HS-5 (cell line): ENCODE measurements around the gene TSPO2.
A peak's percentile ranks its signal among the peaks of the same experiment; 100 is the strongest.

Experiments used
- DNase-seq: peaks from one replicate; pipeline ENCODE4 v3.0.0-alpha.2; 2012; ENCODE audit warnings: low read depth

Gene TSPO2

DNA sequence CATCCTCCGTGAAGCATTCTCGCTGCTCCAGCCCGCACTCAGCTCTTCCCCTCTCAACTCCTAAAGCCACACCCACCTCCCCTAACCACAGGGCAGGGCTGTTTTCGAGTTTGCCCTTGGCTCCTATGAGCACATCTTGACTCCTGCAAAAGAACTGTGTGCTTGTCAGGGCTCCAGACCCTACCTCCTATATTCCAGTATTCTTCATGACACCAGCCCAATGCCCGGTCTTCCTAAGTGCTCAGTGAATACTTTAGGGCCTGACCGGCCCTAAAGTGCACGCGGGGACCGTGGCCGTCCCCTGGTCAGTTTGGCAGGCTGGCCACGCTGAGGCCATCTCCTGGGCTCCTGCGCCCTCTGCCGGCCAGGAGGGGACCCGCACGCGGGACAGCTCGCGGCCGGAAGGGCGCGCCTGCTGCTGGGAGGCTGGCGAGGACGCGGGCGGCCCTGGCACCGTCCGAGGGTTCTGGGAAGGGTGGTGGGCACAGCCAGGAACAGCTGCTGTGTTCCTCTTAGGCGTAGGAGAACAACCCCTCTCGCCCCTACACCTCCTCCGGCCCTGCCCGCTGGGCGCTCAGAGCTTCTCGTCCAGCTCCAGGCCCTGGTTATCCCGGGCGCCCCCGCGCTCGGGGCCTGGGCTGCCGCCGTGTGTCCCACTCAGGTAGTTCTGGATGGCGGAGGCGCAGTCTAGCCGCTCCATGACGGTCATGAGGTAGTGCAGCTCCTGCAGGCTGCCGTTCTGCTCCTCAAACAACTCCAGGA, 14.3 kb upstream of the TSPO2 start:
- DNase-seq: peak; percentile 36

DNA sequence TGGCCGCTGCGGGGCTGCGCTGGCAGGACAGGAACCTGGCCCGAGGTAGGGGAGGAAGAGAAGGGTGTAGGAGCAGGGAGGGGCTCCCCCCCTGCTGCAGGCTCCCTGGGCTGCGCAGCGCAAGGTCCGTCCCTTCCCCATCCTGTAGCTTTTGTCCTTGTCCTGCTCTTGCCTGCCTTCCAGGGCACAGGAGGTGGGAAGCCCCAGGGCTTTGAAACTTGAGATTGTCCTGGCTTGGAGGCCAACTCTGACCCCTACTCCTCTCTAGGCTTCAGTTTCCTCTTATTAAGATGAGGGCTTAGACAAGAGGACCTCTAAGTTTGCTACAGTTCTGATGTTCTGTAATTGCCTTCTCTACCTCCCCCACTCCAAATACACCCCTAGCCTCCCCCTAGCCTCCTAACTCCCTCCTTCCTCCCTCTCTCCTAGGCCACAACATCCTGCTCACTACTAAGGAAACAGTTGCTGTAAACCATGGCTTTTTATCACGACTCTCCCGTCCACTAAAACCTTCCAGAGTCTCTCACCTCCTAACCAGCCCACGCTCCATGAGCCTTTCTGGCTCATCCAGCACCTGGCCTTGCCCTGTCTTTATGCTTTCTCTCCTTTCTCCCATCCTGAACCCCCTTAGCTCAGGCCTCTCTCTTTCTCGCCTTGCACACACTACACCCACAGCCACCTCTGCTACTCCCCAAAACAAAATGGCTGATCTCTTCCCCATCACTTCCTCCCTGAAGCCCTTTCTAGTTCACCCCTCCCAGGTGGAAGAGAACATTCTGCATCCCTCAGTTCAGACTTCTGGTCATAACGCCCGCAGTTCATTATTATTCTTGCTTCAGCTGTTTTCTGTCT, 13.5 kb upstream of the TSPO2 start:
- DNase-seq: no peak

DNA sequence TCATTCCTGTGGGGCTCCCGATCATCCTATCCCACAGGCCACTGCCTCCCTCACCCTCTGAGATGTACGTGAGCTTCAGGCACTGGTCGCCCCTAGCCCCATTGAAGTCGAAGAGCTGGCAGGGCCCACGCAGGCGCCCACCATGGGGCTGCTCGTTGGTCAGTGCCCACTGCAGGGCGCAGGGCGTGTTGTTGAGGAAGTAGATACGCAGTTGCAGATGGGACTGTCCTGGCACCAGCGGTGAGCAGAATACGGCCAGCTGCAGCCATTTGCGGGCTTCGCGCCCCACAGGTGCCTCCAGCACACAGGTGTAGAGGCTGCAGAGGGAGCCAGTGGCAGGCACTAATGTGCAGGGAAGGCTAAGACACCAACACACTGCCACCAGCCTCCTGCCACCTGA, 9.4 kb upstream of the TSPO2 start:
- DNase-seq: no peak

DNA sequence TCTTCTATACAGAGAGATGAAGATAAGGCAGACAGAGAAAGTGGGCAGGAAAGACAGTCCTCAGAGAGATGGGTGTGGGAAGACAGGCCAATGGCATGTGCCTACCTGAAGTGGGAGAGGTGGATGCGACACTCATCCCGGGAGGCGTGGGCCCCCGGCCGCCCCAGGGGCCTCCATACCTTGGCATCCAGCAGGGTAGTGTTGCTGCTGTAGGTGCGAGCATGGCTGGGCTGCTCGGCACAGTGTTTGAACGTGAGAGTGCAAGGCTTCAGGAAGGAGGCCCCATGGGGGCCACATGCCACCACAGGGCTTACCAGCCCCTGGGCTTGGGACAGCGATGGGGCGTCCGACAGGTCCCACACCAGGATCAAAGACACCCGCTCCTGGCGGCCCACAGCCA, 8.5 kb upstream of the TSPO2 start:
- DNase-seq: no peak

- no peak for DNase-seq
Observed at GRCh38 chr6:41036186-41036585, 6.1 kb upstream of the TSPO2 start.

- no peak for DNase-seq
Observed at GRCh38 chr6:41036601-41037000, 5.7 kb upstream of the TSPO2 start.

- DNase-seq: no peak
Observed at GRCh38 chr6:41037107-41037900, 5.0 kb upstream of the TSPO2 start.

DNA sequence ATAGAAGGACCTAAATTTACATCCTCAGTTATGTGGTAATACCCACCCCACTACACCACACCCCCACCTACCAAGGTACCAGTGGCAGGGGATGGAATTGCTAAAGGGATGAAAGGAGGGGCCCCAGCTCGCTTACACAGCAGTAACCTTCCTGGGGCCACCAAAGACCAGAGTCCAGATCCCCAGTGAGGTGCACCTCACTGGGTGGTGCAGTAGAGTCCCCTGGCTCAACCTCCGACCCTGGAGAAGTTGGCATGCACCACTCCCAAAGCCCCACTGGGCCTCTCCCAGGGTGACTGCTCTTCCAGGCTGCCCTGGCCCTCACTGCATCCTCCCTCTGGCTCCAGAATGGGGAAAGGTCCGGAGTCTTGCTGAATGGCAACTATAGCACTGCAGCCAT, 4.1 kb upstream of the TSPO2 start:
- DNase-seq: no peak

- DNase-seq: no peak
Observed at GRCh38 chr6:41039060-41039998, 2.9 kb upstream of the TSPO2 start, which contains the start of gene UNC5CL. UNC5CL (minus strand) TSS chr6:41039221; CDS start chr6:41035074, 4,147 bp downstream.

- DNase-seq: no peak
Observed at GRCh38 chr6:41040101-41040939, 1.9 kb upstream of the TSPO2 start.

- DNase-seq: no peak
Observed at GRCh38 chr6:41040940-41041536, 1.2 kb upstream of the TSPO2 start.

DNA sequence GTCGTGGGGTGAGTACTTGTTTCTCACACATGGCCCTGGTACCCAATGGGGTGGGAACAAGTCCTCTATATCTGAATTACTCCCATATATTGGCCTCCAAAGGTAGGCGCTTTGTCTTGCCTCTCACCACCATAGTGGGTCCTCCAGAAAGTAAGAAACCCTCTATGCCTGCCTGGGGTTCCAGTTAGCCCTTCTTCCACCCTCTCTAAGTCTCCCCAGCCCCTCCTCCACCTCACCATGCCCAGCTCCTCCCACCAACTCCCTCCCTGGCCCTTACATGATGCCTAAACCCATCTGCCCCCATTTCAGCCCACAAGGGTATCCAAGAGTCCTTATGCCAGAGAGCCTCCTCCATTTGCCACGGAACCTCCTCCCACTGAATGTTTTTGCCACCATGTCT, 884 bp downstream of the TSPO2 start:
- DNase-seq: no peak

DNA sequence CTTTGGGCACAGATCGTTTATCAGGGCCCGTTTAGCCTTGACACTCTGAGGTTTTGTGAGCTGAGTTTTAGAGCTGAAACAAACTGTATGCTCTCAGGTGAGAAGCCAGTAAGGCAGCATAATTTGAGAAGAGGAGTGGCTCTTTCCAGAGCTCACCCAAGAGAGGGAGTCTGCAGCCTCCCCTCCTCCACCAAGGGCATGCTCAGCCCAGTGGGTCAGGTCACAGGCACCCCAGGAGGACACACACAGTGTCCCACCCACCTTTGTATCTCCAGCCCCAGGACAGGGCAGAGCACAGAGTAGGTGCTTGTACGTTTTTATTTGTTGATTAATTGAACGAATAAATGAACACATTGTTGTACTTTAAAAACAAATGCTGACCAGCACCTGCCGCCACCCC, 3.4 kb downstream of the TSPO2 start:
- DNase-seq: no peak

- DNase-seq: no peak
Observed at GRCh38 chr6:41046084-41046483, 3.8 kb downstream of the TSPO2 start.

DNA sequence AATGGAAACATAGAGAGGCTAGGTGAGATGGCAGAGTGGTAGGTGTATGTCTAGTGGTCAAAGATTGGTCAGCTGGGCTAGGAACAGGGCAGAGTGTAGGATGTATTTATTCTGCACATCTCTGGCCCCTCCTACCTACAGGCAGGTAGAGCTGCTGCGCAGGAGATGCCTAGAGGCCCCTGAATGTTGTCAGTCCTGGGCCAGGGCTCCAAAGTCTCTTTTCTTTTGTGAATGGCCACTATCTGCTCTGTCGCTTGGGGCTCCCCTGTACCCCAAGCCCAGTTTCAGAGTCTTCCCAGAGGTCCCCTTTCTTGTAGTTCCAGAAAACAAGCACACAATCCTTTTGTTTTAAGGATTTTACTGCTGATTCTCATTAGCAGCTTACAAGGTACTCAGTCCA, 5.0 kb downstream of the TSPO2 start:
- DNase-seq: no peak

DNA sequence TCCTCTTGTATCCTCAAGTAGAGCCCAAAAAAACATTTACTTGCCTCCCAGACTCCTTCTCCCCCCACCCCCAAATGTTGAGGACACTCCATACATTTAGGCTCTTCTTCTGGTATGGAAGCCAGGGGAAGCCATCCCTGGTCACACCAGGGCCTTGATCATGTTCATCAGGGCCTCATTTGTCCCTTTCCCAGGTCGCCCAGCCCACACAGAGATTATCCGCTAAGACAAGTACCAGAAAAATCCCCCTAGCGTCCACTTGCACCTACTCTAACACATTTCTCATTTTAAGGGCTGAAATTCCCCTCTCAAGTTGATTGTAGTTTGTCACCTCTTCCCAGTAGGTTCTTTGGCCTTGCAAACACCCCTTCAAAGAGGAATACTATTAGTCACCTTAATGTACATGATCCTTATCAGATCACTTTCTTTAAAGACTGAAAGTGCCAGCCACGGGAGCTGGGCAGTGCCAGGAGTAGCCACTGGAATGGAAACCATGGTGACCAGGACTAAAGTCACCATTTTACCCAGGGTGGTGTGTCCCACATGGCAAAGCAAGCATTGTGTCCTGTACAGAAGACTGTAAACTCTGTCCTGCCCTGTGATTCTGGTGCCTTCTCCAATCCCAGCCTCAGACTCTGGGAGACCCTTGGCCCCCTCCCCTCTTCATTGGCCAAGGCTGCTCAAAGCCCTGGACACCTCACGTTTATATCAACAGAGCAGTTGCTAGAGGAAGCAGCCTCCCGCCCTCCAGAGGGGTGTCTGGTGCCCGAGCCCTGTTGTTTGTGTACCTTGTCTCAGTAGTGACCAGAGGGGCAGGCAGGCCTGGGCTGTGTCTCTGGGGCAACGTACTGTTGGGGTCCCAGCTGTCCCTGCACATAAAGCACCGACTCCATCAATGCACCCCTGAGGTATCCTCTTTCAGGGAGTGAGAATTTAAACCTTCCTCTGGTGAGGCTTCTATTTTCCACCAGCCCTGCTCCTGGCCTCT, 5.8 kb downstream of the TSPO2 start:
- no peak for DNase-seq

DNA sequence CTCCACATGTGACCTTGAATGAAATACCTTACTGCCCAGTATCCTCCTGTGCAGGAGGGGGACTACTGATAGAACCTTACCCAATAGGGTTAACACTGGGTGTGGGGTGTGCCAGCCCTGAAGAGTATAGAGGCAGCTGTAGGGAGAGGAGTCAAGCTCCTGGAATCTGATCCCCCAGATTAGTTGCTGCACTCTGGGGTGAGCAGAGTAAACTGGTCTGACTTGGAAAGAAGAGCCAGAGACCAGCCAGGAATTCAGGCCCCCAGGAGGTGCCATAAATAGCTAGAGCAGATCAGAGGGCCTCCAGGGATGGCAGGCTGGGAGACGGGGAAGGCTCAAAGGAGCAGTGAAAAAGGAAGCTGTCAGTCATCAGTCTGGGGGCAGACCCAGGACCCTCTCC, 7.3 kb downstream of the TSPO2 start:
- no peak for DNase-seq

DNA sequence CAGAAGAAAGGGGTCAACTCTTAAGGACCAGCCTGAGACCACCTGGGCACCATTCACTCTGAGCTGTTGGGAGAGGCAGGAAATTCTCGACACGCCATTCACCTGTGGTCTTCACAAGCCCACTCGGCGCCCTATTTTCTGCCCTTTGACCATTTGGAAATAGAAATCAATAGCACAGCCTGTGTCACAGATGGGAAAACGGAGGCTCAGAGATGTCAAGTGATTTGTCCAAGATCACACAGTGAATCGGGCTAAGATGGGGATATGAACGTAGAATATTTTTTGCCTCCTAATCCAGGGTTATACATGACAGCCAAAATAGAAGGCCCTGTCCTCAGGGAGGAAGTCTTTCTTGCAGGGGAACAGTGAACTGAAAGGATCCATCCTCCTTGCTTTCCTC, 7.7 kb downstream of the TSPO2 start:
- no peak for DNase-seq

DNA sequence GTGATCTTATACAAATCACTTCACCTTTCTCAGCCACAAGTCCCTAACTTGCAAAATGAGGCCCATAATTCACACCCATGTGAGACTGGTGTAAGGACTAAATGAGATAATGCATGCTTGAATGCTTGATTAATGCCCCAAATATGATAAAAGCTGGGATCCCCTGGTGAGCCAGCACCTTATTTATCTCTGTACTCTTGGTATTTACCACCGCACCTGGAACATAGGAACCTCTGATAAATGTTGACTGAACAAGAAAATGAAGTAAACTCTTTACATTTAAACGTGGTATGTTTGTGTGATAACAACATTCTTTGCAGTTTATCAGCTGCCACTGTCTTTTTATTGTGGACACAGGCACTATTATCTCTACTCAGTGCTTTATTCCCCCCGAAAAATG, 8.3 kb downstream of the TSPO2 start:
- DNase-seq: no peak
